ENCODE data around the gene SDC4.

The SDC4 gene

GRCh38 chr20:45312241-45312640 is 36.0 kb downstream of the SDC4 start:
- no peak overlapping the region for H3K27ac ChIP-seq (ENCODE audit: low read length)
- peaks cover 20% of the 10 kb centered on the region for H3K27me3 ChIP-seq (ENCODE audit: low read depth, low read length)
- peaks cover 0 to 3% of the 10 kb centered on the region in 2 donors for H3K4me1 ChIP-seq (ENCODE audit: control insufficient read depth in 1 of 2, insufficient read depth in 2 of 2, low read length in 2 of 2)
- H3K4me3 ChIP-seq (ENCODE audit: low read depth in 1 of 2, low read length in 2 of 2) = no peak overlapping the region
- H3K36me3 ChIP-seq (ENCODE audit: control insufficient read depth in 1 of 2, insufficient read depth in 2 of 2, low read length in 2 of 2) = no peaks in the 10 kb centered on the region
- no peaks in the 10 kb centered on the region for H3K9me3 ChIP-seq (ENCODE audit: control insufficient read depth in 1 of 2, low read length in 2 of 2)

GRCh38 chr20:45311589-45312211 is 36.5 kb downstream of the SDC4 start:
- H3K27me3 ChIP-seq (ENCODE audit: low read depth, low read length) = peaks cover 15% of the 10 kb centered on the region
- H3K4me1 ChIP-seq (ENCODE audit: control insufficient read depth in 1 of 2, insufficient read depth in 2 of 2, low read length in 2 of 2) = peaks cover 0 to 4% of the 10 kb centered on the region in 2 donors
- H3K9me3 ChIP-seq (ENCODE audit: control insufficient read depth in 1 of 2, low read length in 2 of 2) = no peaks in the 10 kb centered on the region
- H3K4me3 ChIP-seq (ENCODE audit: low read depth in 1 of 2, low read length in 2 of 2) = no peak overlapping the region
- H3K27ac ChIP-seq (ENCODE audit: low read length) = no peak overlapping the region
- no peaks in the 10 kb centered on the region for H3K36me3 ChIP-seq (ENCODE audit: control insufficient read depth in 1 of 2, insufficient read depth in 2 of 2, low read length in 2 of 2)

GRCh38 chr20:45309075-45309474 is 39.1 kb downstream of the SDC4 start:
- H3K27me3 ChIP-seq (ENCODE audit: low read depth, low read length) = peaks cover 17% of the 10 kb centered on the region
- H3K27ac ChIP-seq (ENCODE audit: low read length) = no peak overlapping the region

GRCh38 chr20:45308117-45308778 is 40.0 kb downstream of the SDC4 start, which contains the start of gene MATN4:
Gene MATN4, minus strand, starts transcription at chr20:45308299. Its CDS starts 2,717 bp downstream, at chr20:45305582.
- Histone ChIP-seq H3K4me1 (ENCODE audit: control insufficient read depth in 1 of 2, insufficient read depth in 2 of 2, low read length in 2 of 2) (peaks cover 0 to 10% of the 10 kb centered on the region in 2 donors), H3K4me3 (ENCODE audit: low read depth in 1 of 2, low read length in 2 of 2) (no peak within 1 kb of the TSS), H3K36me3 (ENCODE audit: control insufficient read depth in 1 of 2, insufficient read depth in 2 of 2, low read length in 2 of 2) (no peaks in the 10 kb centered on the region), H3K27ac (ENCODE audit: low read length) (no peak within 1 kb of the TSS), H3K9me3 (ENCODE audit: control insufficient read depth in 1 of 2, low read length in 2 of 2) (no peaks in the 10 kb centered on the region), H3K27me3 (ENCODE audit: low read depth, low read length) (peaks cover 19% of the 10 kb centered on the region)

More at GRCh38 chr20:45309075-45309474, 39.1 kb downstream of the SDC4 start:
- Histone ChIP-seq H3K4me1 (ENCODE audit: control insufficient read depth in 1 of 2, insufficient read depth in 2 of 2, low read length in 2 of 2) (peaks cover 0 to 10% of the 10 kb centered on the region in 2 donors), H3K36me3 (ENCODE audit: control insufficient read depth in 1 of 2, insufficient read depth in 2 of 2, low read length in 2 of 2) (no peaks in the 10 kb centered on the region), H3K9me3 (ENCODE audit: control insufficient read depth in 1 of 2, low read length in 2 of 2) (no peaks in the 10 kb centered on the region), H3K4me3 (ENCODE audit: low read depth in 1 of 2, low read length in 2 of 2) (no peak overlapping the region)

GRCh38 chr20:45307076-45307640 is 41.1 kb downstream of the SDC4 start:
- Histone ChIP-seq H3K36me3 (ENCODE audit: control insufficient read depth in 1 of 2, insufficient read depth in 2 of 2, low read length in 2 of 2) (no peaks in the 10 kb centered on the region), H3K9me3 (ENCODE audit: control insufficient read depth in 1 of 2, low read length in 2 of 2) (no peaks in the 10 kb centered on the region), H3K27me3 (ENCODE audit: low read depth, low read length) (peaks cover 19% of the 10 kb centered on the region), H3K4me3 (ENCODE audit: low read depth in 1 of 2, low read length in 2 of 2) (no peak overlapping the region), H3K4me1 (ENCODE audit: control insufficient read depth in 1 of 2, insufficient read depth in 2 of 2, low read length in 2 of 2) (peaks cover 0 to 10% of the 10 kb centered on the region in 2 donors), H3K27ac (ENCODE audit: low read length) (no peak overlapping the region)

GRCh38 chr20:45306431-45306982 is 41.7 kb downstream of the SDC4 start, which contains the start of gene RBPJL:
Gene RBPJL, plus strand, starts transcription at chr20:45306840. Its CDS starts 83 bp downstream, at chr20:45306923.
- Histone ChIP-seq H3K4me1 (ENCODE audit: control insufficient read depth in 1 of 2, insufficient read depth in 2 of 2, low read length in 2 of 2) (peaks cover 0 to 10% of the 10 kb centered on the region in 2 donors), H3K4me3 (ENCODE audit: low read depth in 1 of 2, low read length in 2 of 2) (peak within 1 kb of the TSS in 1 of 2 donors; percentile 8), H3K36me3 (ENCODE audit: control insufficient read depth in 1 of 2, insufficient read depth in 2 of 2, low read length in 2 of 2) (no peaks in the 10 kb centered on the region), H3K27ac (ENCODE audit: low read length) (no peak within 1 kb of the TSS), H3K27me3 (ENCODE audit: low read depth, low read length) (peaks cover 15% of the 10 kb centered on the region), H3K9me3 (ENCODE audit: control insufficient read depth in 1 of 2, low read length in 2 of 2) (no peaks in the 10 kb centered on the region)

GRCh38 chr20:45305262-45305661 is 43.0 kb downstream of the SDC4 start:
- no peaks in the 10 kb centered on the region for H3K36me3 ChIP-seq (ENCODE audit: control insufficient read depth in 1 of 2, insufficient read depth in 2 of 2, low read length in 2 of 2)
- no peak overlapping the region for H3K4me3 ChIP-seq (ENCODE audit: low read depth in 1 of 2, low read length in 2 of 2)
- H3K4me1 ChIP-seq (ENCODE audit: control insufficient read depth in 1 of 2, insufficient read depth in 2 of 2, low read length in 2 of 2) = peaks cover 0 to 10% of the 10 kb centered on the region in 2 donors
- no peak overlapping the region for H3K27ac ChIP-seq (ENCODE audit: low read length)
- H3K9me3 ChIP-seq (ENCODE audit: control insufficient read depth in 1 of 2, low read length in 2 of 2) = no peaks in the 10 kb centered on the region
- H3K27me3 ChIP-seq (ENCODE audit: low read depth, low read length) = peaks cover 15% of the 10 kb centered on the region

- no peaks in the 10 kb centered on the region for H3K9me3 ChIP-seq (ENCODE audit: control insufficient read depth in 1 of 2, low read length in 2 of 2)
- peaks cover 0 to 10% of the 10 kb centered on the region in 2 donors for H3K4me1 ChIP-seq (ENCODE audit: control insufficient read depth in 1 of 2, insufficient read depth in 2 of 2, low read length in 2 of 2)
- H3K27ac ChIP-seq (ENCODE audit: low read length) = no peak overlapping the region
- no peak overlapping the region for H3K4me3 ChIP-seq (ENCODE audit: low read depth in 1 of 2, low read length in 2 of 2)
- H3K27me3 ChIP-seq (ENCODE audit: low read depth, low read length) = peaks cover 15% of the 10 kb centered on the region
- no peaks in the 10 kb centered on the region for H3K36me3 ChIP-seq (ENCODE audit: control insufficient read depth in 1 of 2, insufficient read depth in 2 of 2, low read length in 2 of 2)
Measured at GRCh38 chr20:45304464-45304999, 43.7 kb downstream of the SDC4 start.

GRCh38 chr20:45303586-45304463 is 44.4 kb downstream of the SDC4 start:
- Histone ChIP-seq H3K36me3 (ENCODE audit: control insufficient read depth in 1 of 2, insufficient read depth in 2 of 2, low read length in 2 of 2) (no peaks in the 10 kb centered on the region), H3K9me3 (ENCODE audit: control insufficient read depth in 1 of 2, low read length in 2 of 2) (no peaks in the 10 kb centered on the region), H3K4me1 (ENCODE audit: control insufficient read depth in 1 of 2, insufficient read depth in 2 of 2, low read length in 2 of 2) (peaks cover 0 to 10% of the 10 kb centered on the region in 2 donors), H3K27me3 (ENCODE audit: low read depth, low read length) (peaks cover 15% of the 10 kb centered on the region), H3K27ac (ENCODE audit: low read length) (no peak overlapping the region), H3K4me3 (ENCODE audit: low read depth in 1 of 2, low read length in 2 of 2) (no peak overlapping the region)

- no peaks in the 10 kb centered on the region for H3K36me3 ChIP-seq (ENCODE audit: control insufficient read depth in 1 of 2, insufficient read depth in 2 of 2, low read length in 2 of 2)
- H3K4me3 ChIP-seq (ENCODE audit: low read depth in 1 of 2, low read length in 2 of 2) = no peak overlapping the region
- no peaks in the 10 kb centered on the region for H3K9me3 ChIP-seq (ENCODE audit: control insufficient read depth in 1 of 2, low read length in 2 of 2)
- H3K27ac ChIP-seq (ENCODE audit: low read length) = no peak overlapping the region
- H3K4me1 ChIP-seq (ENCODE audit: control insufficient read depth in 1 of 2, insufficient read depth in 2 of 2, low read length in 2 of 2) = peaks cover 0 to 10% of the 10 kb centered on the region in 2 donors
- peaks cover 18% of the 10 kb centered on the region for H3K27me3 ChIP-seq (ENCODE audit: low read depth, low read length)
Measured at GRCh38 chr20:45301824-45302271, 46.4 kb downstream of the SDC4 start.

Measured in muscle layer of duodenum (tissue), 2 donors.